Measurements from ENCODE around the gene SCO2. TPM values are rescaled to one million over a fixed set of nuclear protein-coding genes. Genes with fewer than 3 reads are reported as not detected.

SCO2 gene
- total RNA-seq, 2 donors from 2014 or later: 0.94 TPM; not detected in 1

DNA sequence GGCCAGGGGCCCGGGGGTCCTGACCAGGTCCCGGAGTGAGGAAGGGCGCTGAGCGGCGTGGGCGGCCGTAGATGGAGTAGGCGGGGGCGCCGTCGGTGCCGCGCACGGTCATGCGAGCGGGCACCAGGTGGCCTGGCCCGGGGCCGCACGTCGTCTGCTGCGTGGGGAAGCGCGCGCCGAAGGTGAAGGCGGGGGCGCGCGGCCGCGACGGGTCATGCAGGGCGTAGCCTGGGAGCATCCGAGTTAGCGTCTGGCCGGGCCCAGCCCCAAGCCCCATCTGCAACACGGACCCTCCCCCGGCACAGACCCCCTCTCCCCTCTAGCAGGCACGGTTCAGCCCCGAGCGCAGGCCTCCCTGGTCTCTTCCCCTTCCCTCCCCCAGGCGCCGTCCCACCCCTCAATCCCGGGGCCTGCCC, 6.2 kb upstream of the SCO2 start:
- Histone ChIP-seq H3K4me3 (peak overlapping the region; percentile 47 to 67), H3K9me3 (no peaks in the 10 kb centered on the region), H3K4me1 (peaks cover 0 to 49% of the 10 kb centered on the region in 2 donors), H3K27ac (peak overlapping the region; percentile 92 to 96), H3K27me3 (peaks cover 0 to 7% of the 10 kb centered on the region in 2 donors), H3K36me3 (no peaks in the 10 kb centered on the region)
- DNase-seq (ENCODE audit: low spot score): no peak
- TF ChIP-seq, protein P1, sequence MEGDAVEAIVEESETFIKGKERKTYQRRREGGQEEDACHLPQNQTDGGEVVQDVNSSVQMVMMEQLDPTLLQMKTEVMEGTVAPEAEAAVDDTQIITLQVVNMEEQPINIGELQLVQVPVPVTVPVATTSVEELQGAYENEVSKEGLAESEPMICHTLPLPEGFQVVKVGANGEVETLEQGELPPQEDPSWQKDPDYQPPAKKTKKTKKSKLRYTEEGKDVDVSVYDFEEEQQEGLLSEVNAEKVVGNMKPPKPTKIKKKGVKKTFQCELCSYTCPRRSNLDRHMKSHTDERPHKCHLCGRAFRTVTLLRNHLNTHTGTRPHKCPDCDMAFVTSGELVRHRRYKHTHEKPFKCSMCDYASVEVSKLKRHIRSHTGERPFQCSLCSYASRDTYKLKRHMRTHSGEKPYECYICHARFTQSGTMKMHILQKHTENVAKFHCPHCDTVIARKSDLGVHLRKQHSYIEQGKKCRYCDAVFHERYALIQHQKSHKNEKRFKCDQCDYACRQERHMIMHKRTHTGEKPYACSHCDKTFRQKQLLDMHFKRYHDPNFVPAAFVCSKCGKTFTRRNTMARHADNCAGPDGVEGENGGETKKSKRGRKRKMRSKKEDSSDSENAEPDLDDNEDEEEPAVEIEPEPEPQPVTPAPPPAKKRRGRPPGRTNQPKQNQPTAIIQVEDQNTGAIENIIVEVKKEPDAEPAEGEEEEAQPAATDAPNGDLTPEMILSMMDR (IDR thresholded peaks at IDR 0.05): no peak

DNA sequence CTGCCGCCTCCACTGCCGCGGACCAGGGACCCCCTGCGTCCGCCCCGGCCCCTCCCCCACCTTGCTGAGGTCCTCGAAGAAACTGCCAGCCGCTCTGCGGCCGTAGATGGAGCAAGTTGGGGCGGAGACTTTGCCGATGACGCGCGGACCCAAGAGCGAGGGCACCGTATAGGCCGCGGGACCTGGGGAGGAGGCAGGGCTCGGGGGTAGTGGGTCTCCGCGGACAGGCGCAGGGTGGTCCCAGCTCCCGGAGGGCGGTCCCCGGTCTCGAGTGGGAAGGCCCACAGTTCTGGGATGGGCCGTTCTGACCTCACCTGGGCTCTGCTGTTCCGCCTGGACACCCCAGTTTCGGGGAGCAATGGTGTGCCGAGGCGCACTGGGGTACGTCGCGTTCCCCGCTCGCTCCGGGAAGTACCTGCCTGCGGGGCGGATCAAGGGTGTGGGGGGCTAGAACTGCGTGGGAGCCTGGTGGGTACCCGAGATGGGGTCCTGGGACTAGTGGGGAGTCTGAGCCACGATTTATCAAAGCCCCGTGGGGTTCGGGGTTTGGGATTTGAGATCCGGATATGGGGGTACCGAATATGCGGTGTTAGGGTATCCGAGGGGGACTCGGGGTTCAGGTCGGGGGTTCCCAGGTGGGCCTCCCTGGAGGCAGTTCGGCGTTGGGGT, 5.6 kb upstream of the SCO2 start:
- Histone ChIP-seq H3K36me3 (no peaks in the 10 kb centered on the region), H3K27me3 (peaks cover 0 to 7% of the 10 kb centered on the region in 2 donors), H3K27ac (peak overlapping the region; percentile 92 to 96), H3K9me3 (no peaks in the 10 kb centered on the region), H3K4me1 (peaks cover 0 to 53% of the 10 kb centered on the region in 2 donors), H3K4me3 (peak overlapping the region; percentile 47 to 67)
- DNase-seq (ENCODE audit: low spot score): peak; percentile 92
- TF ChIP-seq, protein P1 (IDR thresholded peaks at IDR 0.05): no peak

DNA sequence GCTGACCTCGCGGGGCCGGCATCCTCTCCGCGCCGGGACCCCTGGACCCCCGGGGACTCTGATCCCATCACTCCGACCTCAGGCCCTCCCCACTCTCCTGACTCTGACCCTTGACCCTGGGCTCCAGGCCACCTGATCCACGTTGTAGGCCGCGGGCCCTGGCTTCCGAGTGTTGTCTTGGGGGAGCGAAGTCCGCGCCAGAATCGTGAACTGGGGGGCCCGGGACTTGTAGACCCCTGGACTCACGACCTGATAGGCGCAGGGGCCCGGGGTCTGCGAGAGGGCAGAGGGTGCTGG, 5.1 kb upstream of the SCO2 start:
- H3K27me3 ChIP-seq: peaks cover 0 to 7% of the 10 kb centered on the region in 2 donors
- TF ChIP-seq, protein P1 (IDR thresholded peaks at IDR 0.05): no peak
- H3K4me3 ChIP-seq: peak overlapping the region; percentile 47 to 67
- H3K36me3 ChIP-seq: no peaks in the 10 kb centered on the region
- no peak for DNase-seq (ENCODE audit: low spot score)
- peaks cover 0 to 53% of the 10 kb centered on the region in 2 donors for H3K4me1 ChIP-seq
- peak overlapping the region; percentile 92 to 96 for H3K27ac ChIP-seq
- H3K9me3 ChIP-seq: no peaks in the 10 kb centered on the region

DNA sequence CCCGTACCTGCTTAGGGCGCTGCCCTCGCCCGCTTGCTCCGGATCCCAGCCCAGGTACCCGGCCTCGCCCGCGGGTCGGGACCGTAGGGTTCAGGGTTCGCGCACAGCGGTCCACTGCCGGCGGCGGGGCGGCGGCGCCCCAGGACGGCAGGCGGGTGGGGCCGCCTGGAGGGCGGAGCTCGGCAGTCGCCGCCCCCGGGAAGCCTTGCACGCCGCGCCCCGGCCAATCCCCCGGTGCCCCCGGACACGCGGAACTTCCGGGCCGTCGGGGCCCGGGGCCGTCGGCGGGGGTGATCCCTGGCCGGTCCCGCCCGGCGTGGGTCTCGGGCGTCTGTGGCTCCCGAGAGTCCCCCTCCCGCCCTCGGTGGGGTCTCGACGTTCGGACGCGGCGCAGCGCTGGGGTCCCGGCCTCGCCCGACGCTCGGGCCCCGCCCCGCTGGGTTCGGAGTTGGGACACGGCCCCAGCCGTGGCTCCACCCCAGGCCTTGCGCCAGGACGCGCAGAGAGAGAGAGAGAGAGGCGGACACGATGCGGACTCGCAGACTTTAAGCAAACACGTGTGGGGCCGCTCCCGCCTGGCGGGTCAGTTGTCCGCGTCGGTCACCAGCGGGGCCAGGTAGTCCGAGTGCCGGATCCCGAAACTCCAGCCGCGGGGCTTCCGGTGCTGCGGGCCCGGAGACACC, 4.6 kb upstream of the SCO2 start, which contains the start of gene TYMP:
TYMP (minus strand) TSS at position 116 of the 683 bp plus-strand sequence. CDS start 303 bp downstream, outside the sequence.
- Histone ChIP-seq H3K4me3 (peak within 1 kb of the TSS; percentile 47 to 67), H3K27me3 (peaks cover 0 to 7% of the 10 kb centered on the region in 2 donors), H3K9me3 (no peaks in the 10 kb centered on the region), H3K27ac (peak within 1 kb of the TSS; percentile 92 to 96), H3K4me1 (peaks cover 0 to 53% of the 10 kb centered on the region in 2 donors), H3K36me3 (no peaks in the 10 kb centered on the region)
- DNase-seq (ENCODE audit: low spot score): peak; percentile 90
- TF ChIP-seq, protein P1 (IDR thresholded peaks at IDR 0.05): no peak

DNA sequence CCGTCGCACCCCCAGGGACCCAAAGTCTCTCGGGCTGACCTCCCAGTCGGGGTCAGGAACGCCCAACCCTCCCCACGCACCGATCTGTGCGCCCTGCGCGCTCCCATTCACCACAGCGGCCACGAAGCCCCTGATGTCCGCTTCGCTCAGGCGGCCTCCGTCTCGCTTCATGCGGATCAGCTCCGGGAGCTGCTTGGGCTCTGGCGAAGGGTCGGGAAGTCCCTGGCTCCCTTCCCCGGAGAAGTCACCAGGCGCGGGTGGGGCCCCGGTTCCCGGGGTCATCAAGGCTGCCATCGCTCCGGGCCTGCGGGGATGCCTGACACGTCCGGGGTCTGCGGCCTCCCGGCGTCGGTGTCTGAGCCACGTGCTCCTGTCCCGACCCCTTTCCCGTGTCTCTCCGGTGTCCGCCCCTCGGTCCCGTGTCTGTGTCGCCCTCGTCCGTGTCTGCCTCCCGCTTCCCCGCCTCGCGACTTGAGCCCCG, 4.1 kb upstream of the SCO2 start:
- H3K4me1 ChIP-seq: peaks cover 0 to 59% of the 10 kb centered on the region in 2 donors
- TF ChIP-seq, protein P1 (IDR thresholded peaks at IDR 0.05): no peak
- H3K27ac ChIP-seq: peak overlapping the region; percentile 92 to 96
- H3K9me3 ChIP-seq: no peaks in the 10 kb centered on the region
- peak overlapping the region; percentile 47 to 67 for H3K4me3 ChIP-seq
- peaks cover 0 to 7% of the 10 kb centered on the region in 2 donors for H3K27me3 ChIP-seq
- no peak for DNase-seq (ENCODE audit: low spot score)
- no peaks in the 10 kb centered on the region for H3K36me3 ChIP-seq
